Panc1 (cell line): Measurements from ENCODE around the gene TBCD. TPM values are rescaled to one million over a fixed set of nuclear protein-coding genes. Genes with fewer than 3 reads are reported as not detected.
"Not testable (repeated sequence)": the region's sequence is repeated elsewhere in the genome, so short reads cannot be mapped to it uniquely, and the experiment has no call there.

Experiments
- ATAC-seq: fragments of 200-7000 bp; cut with Tn5 transposase; 2 replicates; pipeline ENCODE4 v1.9.1; 2020; ENCODE audit warnings: mild to moderate bottlenecking, moderate library complexity
- BruUV-seq: library from RNA; stranded (reverse); fragments of 400-500 nt; replicated peaks from 2 replicates; lab custom pipeline; 2021; lab: Mats Ljungman, UMichigan
- CTCF ChIA-PET: fragments of 300-600 bp; sonication (Branson Sonifier 250); formaldehyde crosslinking; loops from one replicate; lab custom pipeline; 2022; ENCODE audit warnings: antibody characterized with exemption; lab: Charles Lee
- POLR2A ChIA-PET: fragments of 300-600 bp; sonication (Branson Sonifier 250); formaldehyde crosslinking; loops from one replicate; lab custom pipeline; 2022; ENCODE audit warnings: antibody characterized with exemption; lab: Charles Lee
- DNase-seq: peaks from one replicate; pipeline ENCODE4 v3.0.0-alpha.2; 2010; ENCODE audit warnings: low read depth, low spot score
- H3K27ac ChIP-seq: 2 replicates; pipeline ENCODE4 v1.5.1; 2011; ENCODE audit warnings: mild to moderate bottlenecking, low read length, inconsistent platforms
- H3K27me3 ChIP-seq: fragments of 200-500 bp; sonication (Bioruptor generic); 2 replicates; pipeline ENCODE4 v1.6.0; 2014; ENCODE audit warnings: low read length, inconsistent platforms; ENCODE audit not compliant: control insufficient read depth, insufficient read depth
- H3K36me3 ChIP-seq: fragments of 200-500 bp; sonication (Bioruptor generic); 2 replicates; pipeline ENCODE4 v1.5.1; 2014; ENCODE audit warnings: inconsistent platforms, mild to moderate bottlenecking, low read length, moderate library complexity; ENCODE audit not compliant: control insufficient read depth, insufficient read depth
- H3K4me1 ChIP-seq: 2 replicates; pipeline ENCODE4 v1.5.1; 2011; ENCODE audit warnings: inconsistent platforms, mild to moderate bottlenecking, low read length, moderate library complexity; ENCODE audit not compliant: control insufficient read depth, insufficient read depth
- H3K4me3 ChIP-seq, 2 experiments: 2 replicates each; pipeline ENCODE4 v1.5.1; 2011 to 2012; ENCODE audit warnings: low read depth in 2 of 2, low read length in 2 of 2, mild to moderate bottlenecking in 2 of 2, inconsistent platforms in 1 of 2, moderate library complexity in 1 of 2
- H3K9me3 ChIP-seq: fragments of 200-500 bp; sonication (Bioruptor generic); 2 replicates; pipeline ENCODE4 v1.5.1; 2014; ENCODE audit warnings: low read depth, mild to moderate bottlenecking, inconsistent platforms, low read length, moderate library complexity; ENCODE audit not compliant: control insufficient read depth, insufficient read depth
- POLR2AphosphoS5 ChIP-seq: IDR thresholded peaks from 2 replicates; pipeline ENCODE4 v1.6.1; 2012; ENCODE audit warnings: mild to moderate bottlenecking, low read depth, low read length, moderate library complexity
- SIN3A ChIP-seq: IDR thresholded peaks from 2 replicates; pipeline ENCODE4 v1.6.1; 2012; ENCODE audit warnings: low read depth, mild to moderate bottlenecking, low read length, moderate library complexity, borderline replicate concordance; ENCODE audit not compliant: insufficient read depth
- TCF7L2 ChIP-seq: IDR thresholded peaks from 2 replicates; pipeline ENCODE4 v1.6.1; 2011; ENCODE audit warnings: mild to moderate bottlenecking, low read depth, low read length, inconsistent platforms
- in situ Hi-C: cut with HindIII; loops from 2 replicates; pipeline ENCODE4 v1.10.0; 2016; ENCODE audit warnings: low sequenced_read_pairs, low pct_unique_long_range_greater_than_20kb
- intact Hi-C: fragments of 100-400 bp; cut with micrococcal nuclease; formaldehyde crosslinking; loops from one replicate; pipeline ENCODE4 v1.10.0; 2022; ENCODE audit not compliant: unreplicated experiment
- total RNA-seq: library from RNA; stranded (reverse); gene quantifications from one replicate; pipeline ENCODE4 v1.2.1, GENCODE V29; 2021; ENCODE audit not compliant: unreplicated experiment
- TF ChIP-seq, protein P1 (sequence below), 2 experiments: IDR thresholded peaks; 2 replicates each; pipeline ENCODE4 v1.6.1; 2011 to 2012; ENCODE audit warnings: low read depth in 2 of 2, control low read depth in 1 of 2, low read length in 1 of 2, mild to moderate bottlenecking in 1 of 2, moderate library complexity in 1 of 2; ENCODE audit not compliant: insufficient read depth in 1 of 2
- TF ChIP-seq, protein P2 (sequence below): fragments of 450-650 bp; IDR thresholded peaks from 2 replicates; pipeline ENCODE4 v1.5.1; 2017; ENCODE audit warnings: mild to moderate bottlenecking

The TBCD gene
- total RNA-seq, 1 experiment from 2014 or later, result 186 TPM

DNA sequence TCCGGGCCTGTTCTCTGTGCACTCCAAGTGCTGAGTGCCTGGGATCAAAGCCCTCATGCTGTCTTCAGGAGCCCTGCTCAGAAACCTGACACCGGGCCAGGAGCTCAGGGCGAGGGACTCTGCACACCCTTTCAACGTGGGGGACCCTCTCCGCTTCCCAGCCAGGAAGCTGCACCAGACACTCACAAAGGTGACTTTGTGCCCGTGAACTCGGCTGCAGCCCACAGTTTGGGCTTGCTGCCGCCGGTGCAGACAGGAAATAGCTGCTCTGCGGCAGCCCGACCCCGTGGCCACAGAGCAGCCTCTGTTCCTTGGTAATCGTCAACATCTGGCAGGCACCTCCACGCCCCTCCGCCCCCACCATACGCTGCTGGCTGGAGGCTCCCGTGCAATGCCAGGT lies 234.1 kb downstream of the TBCD start:
- no TSS peak for BruUV-seq
- no peak overlapping the region for H3K4me3 ChIP-seq
- CTCF ChIA-PET, result no interaction called here
- no peak for TF ChIP-seq POLR2AphosphoS5
- TF ChIP-seq, protein P1, sequence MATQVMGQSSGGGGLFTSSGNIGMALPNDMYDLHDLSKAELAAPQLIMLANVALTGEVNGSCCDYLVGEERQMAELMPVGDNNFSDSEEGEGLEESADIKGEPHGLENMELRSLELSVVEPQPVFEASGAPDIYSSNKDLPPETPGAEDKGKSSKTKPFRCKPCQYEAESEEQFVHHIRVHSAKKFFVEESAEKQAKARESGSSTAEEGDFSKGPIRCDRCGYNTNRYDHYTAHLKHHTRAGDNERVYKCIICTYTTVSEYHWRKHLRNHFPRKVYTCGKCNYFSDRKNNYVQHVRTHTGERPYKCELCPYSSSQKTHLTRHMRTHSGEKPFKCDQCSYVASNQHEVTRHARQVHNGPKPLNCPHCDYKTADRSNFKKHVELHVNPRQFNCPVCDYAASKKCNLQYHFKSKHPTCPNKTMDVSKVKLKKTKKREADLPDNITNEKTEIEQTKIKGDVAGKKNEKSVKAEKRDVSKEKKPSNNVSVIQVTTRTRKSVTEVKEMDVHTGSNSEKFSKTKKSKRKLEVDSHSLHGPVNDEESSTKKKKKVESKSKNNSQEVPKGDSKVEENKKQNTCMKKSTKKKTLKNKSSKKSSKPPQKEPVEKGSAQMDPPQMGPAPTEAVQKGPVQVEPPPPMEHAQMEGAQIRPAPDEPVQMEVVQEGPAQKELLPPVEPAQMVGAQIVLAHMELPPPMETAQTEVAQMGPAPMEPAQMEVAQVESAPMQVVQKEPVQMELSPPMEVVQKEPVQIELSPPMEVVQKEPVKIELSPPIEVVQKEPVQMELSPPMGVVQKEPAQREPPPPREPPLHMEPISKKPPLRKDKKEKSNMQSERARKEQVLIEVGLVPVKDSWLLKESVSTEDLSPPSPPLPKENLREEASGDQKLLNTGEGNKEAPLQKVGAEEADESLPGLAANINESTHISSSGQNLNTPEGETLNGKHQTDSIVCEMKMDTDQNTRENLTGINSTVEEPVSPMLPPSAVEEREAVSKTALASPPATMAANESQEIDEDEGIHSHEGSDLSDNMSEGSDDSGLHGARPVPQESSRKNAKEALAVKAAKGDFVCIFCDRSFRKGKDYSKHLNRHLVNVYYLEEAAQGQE (IDR thresholded peaks at IDR 0.05; ENCODE audit: insufficient read depth in 1 of 2, low read depth in 2 of 2, low read length in 1 of 2), result no peak
- TF ChIP-seq, protein P2, sequence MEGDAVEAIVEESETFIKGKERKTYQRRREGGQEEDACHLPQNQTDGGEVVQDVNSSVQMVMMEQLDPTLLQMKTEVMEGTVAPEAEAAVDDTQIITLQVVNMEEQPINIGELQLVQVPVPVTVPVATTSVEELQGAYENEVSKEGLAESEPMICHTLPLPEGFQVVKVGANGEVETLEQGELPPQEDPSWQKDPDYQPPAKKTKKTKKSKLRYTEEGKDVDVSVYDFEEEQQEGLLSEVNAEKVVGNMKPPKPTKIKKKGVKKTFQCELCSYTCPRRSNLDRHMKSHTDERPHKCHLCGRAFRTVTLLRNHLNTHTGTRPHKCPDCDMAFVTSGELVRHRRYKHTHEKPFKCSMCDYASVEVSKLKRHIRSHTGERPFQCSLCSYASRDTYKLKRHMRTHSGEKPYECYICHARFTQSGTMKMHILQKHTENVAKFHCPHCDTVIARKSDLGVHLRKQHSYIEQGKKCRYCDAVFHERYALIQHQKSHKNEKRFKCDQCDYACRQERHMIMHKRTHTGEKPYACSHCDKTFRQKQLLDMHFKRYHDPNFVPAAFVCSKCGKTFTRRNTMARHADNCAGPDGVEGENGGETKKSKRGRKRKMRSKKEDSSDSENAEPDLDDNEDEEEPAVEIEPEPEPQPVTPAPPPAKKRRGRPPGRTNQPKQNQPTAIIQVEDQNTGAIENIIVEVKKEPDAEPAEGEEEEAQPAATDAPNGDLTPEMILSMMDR, result no peak
- no peak for TF ChIP-seq SIN3A
- no peak for TF ChIP-seq TCF7L2
- H3K27me3 ChIP-seq, result no peaks in the 10 kb centered on the region
- ATAC-seq, result no peak
- DNase-seq, result no peak
- no peaks in the 10 kb centered on the region for H3K9me3 ChIP-seq
- intact Hi-C loops, result no loop called here
- H3K36me3 ChIP-seq, result no peaks in the 10 kb centered on the region
- in situ Hi-C loops, result no loop called here
- POLR2A ChIA-PET, result no interaction called here
- H3K4me1 ChIP-seq, result no peaks in the 10 kb centered on the region
- H3K27ac ChIP-seq, result no peak overlapping the region

- H3K9me3 ChIP-seq, H3K4me1 ChIP-seq, H3K36me3 ChIP-seq, H3K27ac ChIP-seq, CTCF ChIA-PET, in situ Hi-C loops, intact Hi-C loops, H3K27me3 ChIP-seq, ATAC-seq, DNase-seq, H3K4me3 ChIP-seq, BruUV-seq, POLR2A ChIA-PET: not testable (repeated sequence)
These were observed 237.2 kb downstream of the TBCD start for GRCh38 chr17:82989051-82989450.

- BruUV-seq, result no TSS peak
- in situ Hi-C loops, result no loop called here
- intact Hi-C loops, result no loop called here
- Histone ChIP-seq H3K36me3 (no peaks in the 10 kb centered on the region), H3K27ac (no peak overlapping the region), H3K4me3 (no peak overlapping the region), H3K9me3 (peaks cover 8% of the 10 kb centered on the region; the same call in 1 of the 2 replicates), H3K4me1 (no peaks in the 10 kb centered on the region), H3K27me3 (no peaks in the 10 kb centered on the region)
- ChIA-PET POLR2A (no interaction called here), CTCF (no interaction called here)
- no peak for DNase-seq
- no peak for ATAC-seq
- no peak for TF ChIP-seq POLR2AphosphoS5
- TF ChIP-seq SIN3A, result no peak
- TF ChIP-seq, protein P2, result no peak
- TF ChIP-seq, protein P1 (IDR thresholded peaks at IDR 0.05; ENCODE audit: insufficient read depth in 1 of 2, low read depth in 2 of 2, low read length in 1 of 2), result no peak
- TF ChIP-seq TCF7L2, result no peak
These were observed 238.0 kb downstream of the TBCD start for GRCh38 chr17:82989881-82990280.
